HUES6 (cell line): ENCODE results near the gene HOXC4.
"Not testable (repeated sequence)": the region's sequence is repeated elsewhere in the genome, so short reads cannot be mapped to it uniquely, and the experiment has no call there.

Experiments used
- H3K27ac ChIP-seq: 2 replicates; pipeline ENCODE4 v1.7.0; 2013; ENCODE audit warnings: low read depth, mild to moderate bottlenecking, low read length, inconsistent platforms
- H3K27me3 ChIP-seq: 2 replicates; pipeline ENCODE4 v1.6.1; 2013; ENCODE audit warnings: low read length; ENCODE audit not compliant: control insufficient read depth, insufficient read depth
- H3K36me3 ChIP-seq: 2 replicates; pipeline ENCODE4 v1.6.1; 2013; ENCODE audit warnings: low read length; ENCODE audit not compliant: control insufficient read depth, insufficient read depth
- H3K4me1 ChIP-seq: 2 replicates; pipeline ENCODE4 v1.6.1; 2013; ENCODE audit warnings: low read length; ENCODE audit not compliant: control insufficient read depth, insufficient read depth
- H3K4me3 ChIP-seq: 2 replicates; pipeline ENCODE4 v1.5.1; 2013; ENCODE audit warnings: low read depth, low read length
- H3K9ac ChIP-seq: one replicate; pipeline ENCODE4 v1.6.1; 2013; ENCODE audit warnings: mild to moderate bottlenecking, low read length
- H3K9me3 ChIP-seq: 2 replicates; pipeline ENCODE4 v1.6.1; 2013; ENCODE audit warnings: low read depth, low read length; ENCODE audit not compliant: control insufficient read depth, insufficient read depth

Gene HOXC4

DNA sequence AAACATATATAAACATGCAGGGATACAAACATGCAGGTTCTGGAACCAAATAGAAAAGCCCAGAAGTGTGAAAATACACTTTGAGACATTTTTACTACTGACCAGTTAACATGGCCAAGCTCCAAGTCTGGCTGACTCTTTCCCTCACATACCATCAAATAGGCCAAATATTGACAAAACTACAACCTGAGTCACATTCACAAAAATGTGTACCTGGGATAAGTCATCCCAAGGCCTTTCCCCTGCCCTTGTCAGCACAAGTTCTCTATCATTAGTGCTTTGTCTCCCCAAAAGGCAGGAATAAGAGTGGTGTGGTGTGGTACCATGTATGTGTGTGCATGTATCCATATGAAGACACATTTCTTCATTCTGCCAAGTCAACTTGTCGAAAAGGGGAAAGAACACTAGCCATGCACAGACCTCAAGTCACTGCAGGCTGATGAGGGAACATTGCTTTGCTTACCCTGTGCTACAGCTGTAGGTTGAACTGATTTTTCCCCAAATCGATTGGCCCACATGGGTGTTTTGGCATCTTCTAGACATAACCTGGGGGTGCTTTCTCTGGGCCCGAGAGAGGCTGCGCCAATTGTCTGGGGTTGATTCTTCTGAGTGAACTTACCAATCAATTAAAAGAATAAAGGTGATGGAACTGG is 14.9 kb downstream of the HOXC4 start:
- Histone ChIP-seq H3K36me3 (no peaks in the 10 kb centered on the region), H3K9ac (no peak overlapping the region), H3K4me1 (no peaks in the 10 kb centered on the region), H3K27ac (no peak overlapping the region), H3K9me3 (no peaks in the 10 kb centered on the region), H3K4me3 (no peak overlapping the region), H3K27me3 (peaks cover 85% of the 10 kb centered on the region)

DNA sequence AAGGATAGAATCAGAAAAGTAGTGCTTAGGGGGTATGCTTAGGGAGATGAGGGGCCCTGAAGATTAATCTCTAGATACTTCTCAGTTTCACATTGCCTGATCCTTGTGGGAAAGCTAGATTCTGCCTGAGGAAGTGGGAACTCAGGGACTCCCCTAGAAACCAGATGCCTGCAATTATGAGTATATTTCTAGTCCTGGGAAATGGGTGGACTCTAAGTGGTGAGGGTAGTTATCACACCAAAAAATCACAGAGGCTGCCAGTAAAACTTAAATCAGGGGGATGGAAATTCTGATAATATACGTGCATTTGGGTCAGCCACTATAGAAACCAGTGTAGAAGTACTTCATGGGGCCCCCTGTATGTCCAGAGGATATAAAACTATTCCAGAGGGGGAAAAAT is 18.3 kb downstream of the HOXC4 start:
- Histone ChIP-seq H3K9me3 (no peaks in the 10 kb centered on the region), H3K4me1 (peaks cover 21% of the 10 kb centered on the region), H3K27me3 (peaks cover 84% of the 10 kb centered on the region)

DNA sequence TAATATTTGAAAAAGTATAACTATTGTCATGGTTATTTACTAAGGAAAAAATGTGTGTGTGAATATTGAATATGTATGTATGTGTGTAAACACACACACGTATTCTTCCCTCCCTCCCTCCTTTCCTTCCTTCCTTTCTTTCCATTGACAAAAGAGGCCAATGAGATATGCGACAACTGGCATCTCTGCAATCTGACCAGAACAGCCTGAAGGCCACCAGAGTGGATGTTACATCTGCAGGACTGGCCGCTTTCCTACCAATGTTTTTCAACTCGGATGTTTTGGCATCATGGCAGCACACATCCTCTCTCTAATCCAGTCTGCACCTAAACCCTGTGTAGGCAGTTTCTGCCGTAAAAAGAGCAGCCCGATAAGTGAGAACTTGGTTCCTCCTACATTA is 20.7 kb downstream of the HOXC4 start:
- Histone ChIP-seq H3K9ac (no peak overlapping the region), H3K9me3 (no peaks in the 10 kb centered on the region), H3K27ac (no peak overlapping the region), H3K36me3 (no peaks in the 10 kb centered on the region), H3K4me3 (no peak overlapping the region), H3K27me3 (peaks cover 91% of the 10 kb centered on the region), H3K4me1 (peaks cover 25% of the 10 kb centered on the region)

More for the DNA sequence above, 18.3 kb downstream of the HOXC4 start:
- no peak overlapping the region for H3K9ac ChIP-seq
- no peak overlapping the region for H3K4me3 ChIP-seq
- H3K27ac ChIP-seq: no peak overlapping the region
- no peaks in the 10 kb centered on the region for H3K36me3 ChIP-seq

- Histone ChIP-seq H3K9ac (no peak overlapping the region), H3K9me3 (no peaks in the 10 kb centered on the region), H3K4me3 (no peak overlapping the region; the same call in 1 of the 2 replicates), H3K27me3 (peaks cover 94% of the 10 kb centered on the region), H3K27ac (no peak overlapping the region), H3K4me1 (peaks cover 25% of the 10 kb centered on the region), H3K36me3 (no peaks in the 10 kb centered on the region)
Observed at GRCh38 chr12:54075409-54075808, 21.8 kb downstream of the HOXC4 start.

DNA sequence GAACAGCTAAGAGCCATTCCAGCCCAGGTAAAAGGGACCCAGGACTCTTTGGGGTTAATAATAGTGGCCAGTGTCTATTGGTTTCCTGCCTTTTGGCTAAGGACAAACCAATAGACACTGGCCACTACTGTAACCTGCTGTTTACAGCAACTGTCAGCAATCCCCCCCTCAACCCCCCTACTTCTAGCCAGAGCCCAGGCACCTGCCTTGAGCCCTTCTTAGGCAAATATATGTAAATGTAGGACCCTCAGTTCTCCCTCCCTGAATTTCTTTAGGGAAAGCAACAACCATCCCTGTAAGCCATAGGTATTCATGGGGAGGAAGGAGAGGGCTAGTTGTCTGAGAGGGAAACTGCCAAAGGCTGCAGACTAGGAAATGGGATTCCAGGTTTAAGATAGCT is 22.3 kb downstream of the HOXC4 start:
- Histone ChIP-seq H3K9ac (no peak overlapping the region), H3K27me3 (peaks cover 94% of the 10 kb centered on the region), H3K4me1 (peaks cover 25% of the 10 kb centered on the region), H3K36me3 (no peaks in the 10 kb centered on the region), H3K4me3 (no peak overlapping the region; the same call in 1 of the 2 replicates), H3K9me3 (no peaks in the 10 kb centered on the region), H3K27ac (no peak overlapping the region)

DNA sequence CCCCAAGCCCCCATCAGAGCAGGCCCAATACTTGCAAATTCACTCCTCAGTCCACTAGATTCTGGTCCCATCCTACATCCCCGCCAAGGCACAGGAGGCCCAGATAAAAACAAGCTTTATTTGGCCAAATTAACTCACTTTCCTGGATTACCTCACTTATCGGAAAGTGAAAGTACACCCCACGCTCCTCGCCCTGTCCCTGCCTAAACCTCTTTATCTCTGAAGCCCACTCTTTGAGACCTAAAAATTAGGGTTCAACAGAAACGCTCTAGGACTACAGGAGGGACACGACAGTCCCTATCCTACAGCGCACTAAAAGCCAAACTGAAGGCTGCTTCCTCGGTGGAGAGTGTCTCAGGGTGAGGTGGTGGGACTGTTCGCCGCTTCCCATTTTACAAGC is 24.2 kb downstream of the HOXC4 start:
- H3K27ac ChIP-seq, H3K4me3 ChIP-seq, H3K36me3 ChIP-seq, H3K9me3 ChIP-seq, H3K9ac ChIP-seq: not testable (repeated sequence)
- Histone ChIP-seq H3K27me3 (peaks cover 95% of the 10 kb centered on the region), H3K4me1 (peaks cover 25% of the 10 kb centered on the region)

GRCh38 chr12:54079115-54079514 is 25.5 kb downstream of the HOXC4 start:
- peaks cover 96% of the 10 kb centered on the region for H3K27me3 ChIP-seq
- H3K4me1 ChIP-seq: peaks cover 25% of the 10 kb centered on the region
- not testable (repeated sequence) for H3K9me3 ChIP-seq, H3K9ac ChIP-seq, H3K36me3 ChIP-seq, H3K27ac ChIP-seq
- H3K4me3 ChIP-seq: peak overlapping the region; percentile 44; the same call in 1 of the 2 replicates

- not testable (repeated sequence) for H3K27ac ChIP-seq, H3K9me3 ChIP-seq, H3K4me3 ChIP-seq, H3K36me3 ChIP-seq, H3K9ac ChIP-seq
- H3K4me1 ChIP-seq: peaks cover 21% of the 10 kb centered on the region
- H3K27me3 ChIP-seq: peaks cover 99% of the 10 kb centered on the region
Observed at GRCh38 chr12:54080008-54080924, 26.6 kb downstream of the HOXC4 start.

GRCh38 chr12:54081053-54081514 is 27.4 kb downstream of the HOXC4 start:
- Histone ChIP-seq H3K27me3 (peaks cover 99% of the 10 kb centered on the region), H3K4me1 (peaks cover 13% of the 10 kb centered on the region)
- H3K36me3 ChIP-seq, H3K9ac ChIP-seq, H3K27ac ChIP-seq, H3K9me3 ChIP-seq, H3K4me3 ChIP-seq: not testable (repeated sequence)

DNA sequence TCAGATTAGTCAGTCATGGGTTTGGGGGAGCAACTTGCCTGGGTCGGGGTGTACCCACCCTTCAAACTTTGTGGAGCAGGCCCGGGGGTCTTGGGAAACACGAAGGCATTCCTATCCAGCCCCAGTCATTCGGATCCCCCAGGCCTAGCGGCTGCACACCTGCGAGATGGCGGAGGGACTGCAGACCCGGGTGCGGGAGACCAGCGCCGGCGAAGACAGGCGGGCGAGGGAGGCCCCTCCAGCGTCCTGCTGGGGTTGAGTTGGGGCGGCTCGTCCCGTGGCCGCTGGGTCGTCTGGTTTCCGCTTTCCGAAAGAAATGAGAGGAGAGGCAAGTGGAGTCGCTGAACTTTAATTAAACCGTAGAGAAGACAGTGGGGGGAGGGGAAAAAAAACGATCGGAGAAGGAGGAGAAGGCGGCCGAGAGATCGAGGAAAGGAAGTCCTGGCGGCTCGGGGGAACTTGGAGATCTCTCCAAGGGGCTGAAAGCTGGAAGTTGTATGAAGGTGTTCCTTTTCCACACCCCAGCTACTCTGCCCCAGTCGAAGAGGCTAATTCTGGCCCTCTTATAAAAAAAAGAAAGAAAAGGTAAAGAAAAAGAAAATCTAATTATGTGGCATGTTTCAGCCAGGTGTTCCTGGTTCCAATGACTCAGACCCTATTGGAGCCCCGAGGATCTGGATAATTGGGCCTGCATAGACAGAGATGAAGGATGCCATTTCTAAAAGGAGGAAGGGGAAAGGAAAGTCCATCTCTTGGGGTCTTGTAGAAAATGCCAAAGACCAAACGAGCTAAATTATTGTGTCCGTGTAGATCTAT is 28.2 kb downstream of the HOXC4 start:
- H3K9ac ChIP-seq, H3K9me3 ChIP-seq, H3K36me3 ChIP-seq, H3K27ac ChIP-seq, H3K4me1 ChIP-seq: not testable (repeated sequence)
- Histone ChIP-seq H3K4me3 (peak overlapping the region; percentile 23; the same call in 1 of the 2 replicates), H3K27me3 (peaks cover 99% of the 10 kb centered on the region)
